Epithelial cell of esophagus (primary cell): ENCODE data around the gene ZFP91.
"Not testable (repeated sequence)": the region's sequence is repeated elsewhere in the genome, so short reads cannot be mapped to it uniquely, and the experiment has no call there.

Experiments used
- DNase-seq: peaks from one replicate; pipeline ENCODE4 v3.0.0; 2010; ENCODE audit warnings: low read depth
- H3K4me3 ChIP-seq: 2 replicates; pipeline ENCODE4 v1.5.1; 2011; ENCODE audit warnings: mild to moderate bottlenecking, low read length, control low read depth
- TF ChIP-seq, protein P1 (sequence below): IDR thresholded peaks from 2 replicates; pipeline ENCODE4 v1.5.1; 2011; ENCODE audit warnings: low read depth, mild to moderate bottlenecking, low read length, control low read depth, inconsistent platforms; ENCODE audit not compliant: insufficient read depth; ENCODE audit errors: missing control alignments

Gene ZFP91

DNA sequence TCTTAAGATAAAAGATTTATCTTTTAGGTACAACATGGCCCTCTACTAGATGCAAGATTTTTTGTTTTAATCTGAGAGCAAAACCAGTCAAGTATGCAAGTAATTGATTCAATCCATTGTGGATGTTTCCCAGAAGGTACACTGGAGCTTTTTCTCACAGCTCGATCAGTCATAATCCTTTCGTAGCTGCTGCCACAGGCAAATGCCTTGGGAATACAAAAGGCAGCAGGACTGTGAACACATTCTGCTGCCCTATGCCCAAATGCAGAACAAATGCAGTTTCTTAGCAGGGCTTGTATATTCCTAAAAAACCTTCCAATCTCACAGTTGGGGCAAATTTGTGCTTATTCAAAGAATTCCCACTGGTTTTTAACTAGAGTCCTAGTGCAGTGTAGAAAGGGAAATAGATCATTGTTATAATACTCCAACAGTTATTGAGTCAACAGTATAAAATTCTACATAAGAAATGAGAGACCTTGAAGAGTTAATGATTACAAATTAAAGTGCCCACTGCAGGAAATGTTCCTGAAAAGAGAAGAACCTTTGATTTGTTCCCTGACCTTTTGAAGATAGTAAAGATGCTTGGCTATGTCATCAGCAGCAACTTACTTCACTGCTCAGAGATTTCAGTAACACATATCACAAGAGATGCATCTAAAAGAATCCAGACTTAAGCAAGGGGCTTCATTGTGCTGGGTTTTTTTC lies 17.3 kb upstream of the ZFP91 start:
- DNase-seq, result no peak
- H3K4me3 ChIP-seq, result no peak overlapping the region
- TF ChIP-seq, protein P1, sequence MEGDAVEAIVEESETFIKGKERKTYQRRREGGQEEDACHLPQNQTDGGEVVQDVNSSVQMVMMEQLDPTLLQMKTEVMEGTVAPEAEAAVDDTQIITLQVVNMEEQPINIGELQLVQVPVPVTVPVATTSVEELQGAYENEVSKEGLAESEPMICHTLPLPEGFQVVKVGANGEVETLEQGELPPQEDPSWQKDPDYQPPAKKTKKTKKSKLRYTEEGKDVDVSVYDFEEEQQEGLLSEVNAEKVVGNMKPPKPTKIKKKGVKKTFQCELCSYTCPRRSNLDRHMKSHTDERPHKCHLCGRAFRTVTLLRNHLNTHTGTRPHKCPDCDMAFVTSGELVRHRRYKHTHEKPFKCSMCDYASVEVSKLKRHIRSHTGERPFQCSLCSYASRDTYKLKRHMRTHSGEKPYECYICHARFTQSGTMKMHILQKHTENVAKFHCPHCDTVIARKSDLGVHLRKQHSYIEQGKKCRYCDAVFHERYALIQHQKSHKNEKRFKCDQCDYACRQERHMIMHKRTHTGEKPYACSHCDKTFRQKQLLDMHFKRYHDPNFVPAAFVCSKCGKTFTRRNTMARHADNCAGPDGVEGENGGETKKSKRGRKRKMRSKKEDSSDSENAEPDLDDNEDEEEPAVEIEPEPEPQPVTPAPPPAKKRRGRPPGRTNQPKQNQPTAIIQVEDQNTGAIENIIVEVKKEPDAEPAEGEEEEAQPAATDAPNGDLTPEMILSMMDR, result no peak

DNA sequence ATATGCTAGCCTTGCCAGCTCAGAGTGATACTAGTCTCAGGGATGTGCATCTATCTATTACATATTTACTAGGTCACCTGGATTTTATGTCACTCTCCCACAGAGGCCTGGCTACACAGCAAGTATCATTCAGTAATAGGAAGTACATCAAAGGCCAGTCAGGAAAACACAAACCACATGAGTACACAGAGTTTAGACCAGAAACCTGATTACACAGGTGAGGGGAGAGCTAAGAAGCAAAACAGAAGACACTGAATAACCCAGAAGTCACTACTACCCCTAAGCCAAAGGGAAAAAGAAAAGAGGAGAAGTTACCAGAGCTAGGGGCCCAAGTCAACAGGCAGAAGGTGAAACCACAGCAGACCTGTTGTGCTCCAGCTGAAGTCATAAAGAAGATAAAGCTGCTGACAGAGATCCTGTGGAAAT lies 16.5 kb upstream of the ZFP91 start:
- H3K4me3 ChIP-seq, result no peak overlapping the region
- TF ChIP-seq, protein P1, result no peak
- no peak for DNase-seq

DNA sequence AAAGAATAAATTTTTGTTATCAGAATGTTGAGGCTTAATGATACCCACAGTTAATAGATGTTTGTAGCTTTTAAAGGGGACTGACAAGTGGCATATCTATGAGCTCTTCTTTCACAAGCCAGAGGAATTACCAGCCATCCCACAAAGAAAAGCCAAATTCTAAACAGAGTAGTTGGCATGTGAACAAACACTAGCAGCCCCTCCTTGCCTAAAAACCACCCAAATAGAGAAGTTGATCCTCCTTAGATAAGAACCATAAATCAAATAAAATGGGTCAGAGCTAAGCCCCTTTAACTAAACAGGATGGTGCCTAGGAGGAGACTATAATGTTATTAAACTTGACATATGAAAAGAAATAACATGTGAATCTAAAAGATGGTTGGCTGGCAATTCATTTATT lies 14.6 kb upstream of the ZFP91 start:
- H3K4me3 ChIP-seq, result no peak overlapping the region
- DNase-seq, result no peak
- TF ChIP-seq, protein P1, result no peak

DNA sequence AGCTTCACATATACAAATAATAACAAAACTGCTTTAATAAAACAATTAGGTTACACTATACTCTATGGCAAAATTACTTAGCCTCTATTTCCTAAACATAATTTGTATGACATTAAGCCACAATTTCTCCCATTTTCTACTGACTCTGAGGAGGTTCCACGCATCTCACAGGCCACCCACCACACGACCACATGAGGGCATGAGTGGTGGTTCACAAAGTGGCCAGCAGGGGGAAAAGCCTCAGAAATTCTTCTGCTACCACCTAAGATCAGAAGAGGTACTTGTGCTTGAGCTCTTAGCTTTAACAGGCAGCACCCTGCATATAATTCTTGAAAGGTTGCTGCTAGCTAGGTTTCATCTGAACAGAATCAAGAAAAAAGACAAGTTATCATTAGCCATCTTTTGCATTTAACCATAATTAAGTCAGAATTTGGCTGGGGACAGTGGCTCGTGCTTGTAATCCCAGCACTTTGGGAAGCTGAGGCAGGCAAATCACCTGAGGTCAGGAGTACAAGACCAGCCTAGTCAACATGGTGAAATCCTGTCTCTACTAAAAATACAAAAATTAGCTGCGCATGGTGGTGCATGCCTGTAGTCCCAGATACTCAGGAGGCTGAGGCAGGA lies 10.9 kb upstream of the ZFP91 start:
- TF ChIP-seq, protein P1, result peak; percentile 78
- H3K4me3 ChIP-seq, result no peak overlapping the region
- DNase-seq, result peak; percentile 68

DNA sequence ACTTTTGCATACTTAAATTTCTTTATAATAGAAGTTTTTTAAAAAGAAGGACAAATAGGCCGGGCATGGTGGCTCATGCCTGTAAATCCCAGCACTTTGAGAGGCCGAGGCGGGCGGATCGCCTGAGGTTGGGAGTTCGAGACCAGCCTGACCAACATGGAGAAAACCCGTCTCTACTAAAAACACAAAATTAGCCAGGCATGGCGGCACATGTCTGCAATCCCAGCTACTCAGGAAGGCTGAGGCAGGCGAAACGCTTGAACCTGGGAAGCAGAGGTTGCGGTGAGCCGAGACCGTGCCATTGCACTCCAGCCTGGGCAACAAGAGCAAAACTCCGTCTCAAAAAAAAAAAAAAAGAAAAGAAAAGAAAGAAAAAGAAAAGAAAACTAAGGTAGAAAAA lies 6.0 kb upstream of the ZFP91 start:
- H3K4me3 ChIP-seq, result not testable (repeated sequence)

DNA sequence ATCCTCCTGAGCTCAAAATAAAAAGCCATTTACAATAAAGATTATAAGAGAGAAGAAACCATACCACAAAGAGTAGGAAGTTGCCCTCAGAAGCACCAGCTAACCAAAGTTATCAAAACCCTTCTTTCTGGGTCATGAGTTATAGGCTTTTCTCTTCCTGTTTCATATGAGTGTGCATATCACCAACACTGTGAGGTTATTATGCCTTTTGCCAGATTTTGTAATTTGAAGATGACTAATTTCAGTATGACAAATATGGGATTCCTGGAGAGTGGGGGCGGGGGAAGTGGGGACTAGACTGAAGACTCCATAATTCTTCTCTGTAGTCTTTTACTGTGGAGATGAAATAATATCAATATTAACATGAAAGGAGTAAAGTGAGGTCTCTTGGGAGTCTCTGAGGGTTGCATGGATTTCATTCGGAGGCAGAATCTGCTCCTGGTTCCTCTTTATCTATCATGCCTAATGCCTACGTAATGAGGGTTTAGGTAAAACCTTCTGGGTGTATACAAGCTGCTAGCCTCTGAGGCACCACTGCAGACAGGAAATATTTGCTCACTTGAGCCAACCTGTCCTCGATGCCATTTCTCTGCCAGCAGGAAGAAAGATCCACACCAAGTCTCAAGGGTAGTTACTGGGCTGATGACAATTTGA lies 5.3 kb upstream of the ZFP91 start:
- TF ChIP-seq, protein P1, result no peak
- H3K4me3 ChIP-seq, result peak overlapping the region; percentile 20
- peak; percentile 89 for DNase-seq

More for the DNA sequence above, 6.0 kb upstream of the ZFP91 start:
- DNase-seq, result not testable (repeated sequence)

DNA sequence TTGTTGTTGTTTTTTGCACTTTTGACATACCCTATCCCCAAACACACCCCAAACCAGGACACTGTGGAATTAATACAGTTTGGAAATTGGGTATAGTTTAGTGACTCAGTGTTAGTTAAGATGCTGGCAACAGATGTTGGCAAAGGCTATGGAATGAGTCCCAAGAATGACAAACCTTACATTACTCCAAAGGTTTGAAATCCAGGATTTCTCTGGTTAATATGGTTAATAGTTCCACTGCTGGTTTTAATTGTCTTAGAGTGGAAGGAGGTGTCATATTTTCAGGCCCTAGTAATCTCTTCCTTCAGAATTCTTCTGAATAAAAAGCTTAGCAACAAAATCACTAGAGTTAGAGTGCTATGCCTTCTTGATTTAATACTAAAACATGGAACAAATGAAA lies 4.0 kb upstream of the ZFP91 start:
- no peak overlapping the region for H3K4me3 ChIP-seq
- TF ChIP-seq, protein P1, result no peak
- DNase-seq, result peak; percentile 49
